SK-N-MC (cell line): Measurements from ENCODE around the gene REV1.

Experiments
- DNase-seq: peaks from one replicate; pipeline ENCODE4 v3.0.0-alpha.2; 2011; ENCODE audit warnings: low read depth, low spot score
- H3K27ac ChIP-seq: fragments of 200-600 bp; sonication (generic); 2 replicates; pipeline ENCODE4 v1.5.1; 2016; ENCODE audit warnings: mixed run types
- H3K36me3 ChIP-seq: fragments of 200-600 bp; sonication (generic); 2 replicates; pipeline ENCODE4 v1.6.1; 2017; ENCODE audit warnings: antibody characterized with exemption, low read length, mixed read lengths; ENCODE audit not compliant: insufficient read depth
- H3K4me3 ChIP-seq: fragments of 200-600 bp; sonication (generic); 2 replicates; pipeline ENCODE4 v1.5.1; 2016
- H3K9ac ChIP-seq: fragments of 200-600 bp; sonication (generic); 2 replicates; pipeline ENCODE4 v1.8.0; 2017; ENCODE audit warnings: mixed run types, mixed read lengths; ENCODE audit not compliant: insufficient read length
- H3K9me3 ChIP-seq: fragments of 200-600 bp; sonication (generic); 2 replicates; pipeline ENCODE4 v1.6.1; 2017; ENCODE audit warnings: low read depth, mild to moderate bottlenecking, antibody characterized with exemption, low read length, moderate library complexity, mixed read lengths
- EZH2 ChIP-seq: fragments of 200-600 bp; sonication (generic); IDR thresholded peaks from one replicate; pipeline ENCODE4 v1.6.1; 2017; ENCODE audit warnings: antibody characterized with exemption
- FOXP2 ChIP-seq: optimal IDR thresholded peaks from 2 replicates; pipeline ENCODE3; 2011; ENCODE audit warnings: mild to moderate bottlenecking, moderate library complexity; ENCODE audit not compliant: insufficient read depth; ENCODE audit errors: extremely low read length, control extremely low read depth
- POLR2AphosphoS5 ChIP-seq: IDR thresholded peaks from 2 replicates; pipeline ENCODE4 v1.6.1; 2012; ENCODE audit warnings: mild to moderate bottlenecking, low read depth, low read length, borderline replicate concordance

The REV1 gene

DNA sequence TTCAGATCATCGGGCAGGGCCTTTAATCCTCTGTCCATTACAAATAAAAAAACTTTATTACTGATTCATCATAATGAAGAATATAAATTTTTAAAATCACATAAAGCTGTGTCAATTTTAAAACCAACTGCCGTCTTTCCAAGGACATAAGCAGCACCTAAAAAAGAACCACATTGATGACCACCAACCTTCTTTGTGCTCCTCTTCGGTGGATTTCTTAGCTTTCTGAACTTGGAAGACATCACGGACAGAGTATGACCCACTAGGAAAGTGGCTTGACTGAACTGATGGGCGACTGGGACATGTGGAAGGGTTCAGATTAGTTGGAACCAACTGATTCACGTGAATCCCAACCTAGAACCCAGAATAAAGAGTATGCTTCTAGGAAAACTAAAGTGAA is 83.7 kb downstream of the REV1 start:
- Histone ChIP-seq H3K9me3 (no peaks in the 10 kb centered on the region), H3K9ac (no peak overlapping the region), H3K4me3 (no peak overlapping the region), H3K27ac (no peak overlapping the region), H3K36me3 (peaks cover 65% of the 10 kb centered on the region)
- TF ChIP-seq EZH2 = no peak
- no peak for TF ChIP-seq POLR2AphosphoS5
- TF ChIP-seq FOXP2 = no peak
- DNase-seq = no peak

GRCh38 chr2:99404797-99405669 is 84.8 kb downstream of the REV1 start:
- no peak overlapping the region for H3K4me3 ChIP-seq
- peaks cover 68% of the 10 kb centered on the region for H3K36me3 ChIP-seq
- no peak for DNase-seq
- no peaks in the 10 kb centered on the region for H3K9me3 ChIP-seq
- no peak for TF ChIP-seq EZH2
- no peak for TF ChIP-seq FOXP2
- TF ChIP-seq POLR2AphosphoS5 = no peak
- no peak overlapping the region for H3K27ac ChIP-seq
- H3K9ac ChIP-seq = no peak overlapping the region

DNA sequence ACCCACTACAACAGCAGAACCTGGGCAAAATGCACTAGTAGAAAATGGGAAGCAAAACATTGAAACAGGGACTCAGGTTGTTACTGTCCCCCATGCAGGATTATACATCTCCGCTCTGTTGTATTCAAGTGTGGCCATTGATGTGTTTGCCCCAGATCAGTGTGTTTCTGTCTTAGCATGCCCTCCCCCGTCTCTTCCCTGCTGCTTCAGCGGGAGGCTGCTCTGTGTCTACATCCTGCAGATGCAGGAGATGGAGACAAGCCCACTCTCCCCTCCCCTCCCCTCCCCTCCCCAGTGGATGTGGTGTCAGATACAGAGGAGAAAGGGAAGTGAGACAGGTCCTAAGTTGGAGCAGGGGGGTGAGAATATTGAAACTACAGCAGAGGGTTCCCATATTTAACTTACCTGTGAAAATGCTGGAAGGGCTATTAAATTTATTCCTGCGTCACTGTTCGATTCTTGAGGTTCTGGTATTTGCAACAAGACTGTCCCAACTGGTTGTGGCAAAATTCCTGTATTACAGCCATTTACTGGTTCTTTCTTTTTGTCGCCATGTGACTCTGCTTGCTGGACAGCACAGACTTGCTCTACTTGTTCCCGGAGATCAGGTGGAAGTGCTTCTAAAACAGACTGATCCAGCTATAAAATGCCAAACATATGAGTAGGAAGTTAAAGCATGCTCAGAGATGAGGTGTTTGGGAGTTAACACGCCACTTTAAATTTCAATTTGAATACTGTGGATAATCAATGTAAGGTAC is 85.6 kb downstream of the REV1 start:
- no peak for DNase-seq
- Histone ChIP-seq H3K9me3 (no peaks in the 10 kb centered on the region), H3K27ac (no peak overlapping the region), H3K9ac (no peak overlapping the region), H3K36me3 (peaks cover 73% of the 10 kb centered on the region), H3K4me3 (no peak overlapping the region)
- no peak for TF ChIP-seq FOXP2
- TF ChIP-seq POLR2AphosphoS5 = no peak
- TF ChIP-seq EZH2 = no peak

DNA sequence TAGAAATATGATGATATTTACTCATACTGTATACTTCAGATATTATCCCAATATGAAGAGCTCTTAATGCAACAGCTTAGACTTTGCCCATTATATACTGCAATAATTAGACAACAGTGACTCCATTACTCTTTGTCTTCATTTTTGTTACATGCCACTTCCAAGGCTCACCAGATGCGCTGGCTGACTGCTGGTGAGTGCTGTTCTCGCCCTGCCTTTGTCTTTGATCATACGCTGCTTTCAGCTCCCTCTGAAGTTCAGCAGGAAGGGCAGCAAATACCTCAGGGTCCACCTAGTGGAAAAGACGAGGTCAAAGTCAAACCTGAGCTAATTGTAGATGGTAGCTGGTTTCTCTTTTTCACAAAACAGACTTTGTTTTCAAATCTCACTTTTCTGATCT is 86.3 kb downstream of the REV1 start:
- DNase-seq = no peak
- H3K4me3 ChIP-seq = no peak overlapping the region
- no peak for TF ChIP-seq FOXP2
- H3K36me3 ChIP-seq = peaks cover 80% of the 10 kb centered on the region
- H3K9ac ChIP-seq = no peak overlapping the region
- H3K9me3 ChIP-seq = no peaks in the 10 kb centered on the region
- no peak overlapping the region for H3K27ac ChIP-seq

GRCh38 chr2:99403084-99403483 is 86.7 kb downstream of the REV1 start:
- Histone ChIP-seq H3K27ac (no peak overlapping the region), H3K36me3 (peaks cover 82% of the 10 kb centered on the region), H3K9me3 (no peaks in the 10 kb centered on the region), H3K4me3 (no peak overlapping the region), H3K9ac (no peak overlapping the region)
- DNase-seq = no peak
- TF ChIP-seq POLR2AphosphoS5 = no peak; the same call in 1 of the 2 replicates
- no peak for TF ChIP-seq EZH2
- TF ChIP-seq FOXP2 = no peak

DNA sequence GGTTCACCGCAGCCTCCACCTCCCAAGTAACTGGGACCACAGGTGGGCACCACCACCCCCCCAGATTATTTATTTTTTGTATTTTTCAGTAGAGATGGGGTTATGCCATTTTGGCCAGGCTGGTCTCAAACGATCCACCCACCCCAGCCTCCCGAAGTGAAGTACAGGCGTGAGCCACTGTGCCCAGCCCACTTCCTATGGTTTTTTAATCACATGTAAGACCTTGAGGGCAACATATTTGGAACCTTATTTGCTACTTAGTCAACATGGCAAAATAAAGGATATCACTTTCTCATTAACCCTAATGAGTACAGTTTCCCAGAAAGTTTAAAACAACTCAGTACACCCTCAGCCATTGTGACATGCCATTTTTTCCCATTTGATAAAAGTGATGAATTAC is 88.0 kb downstream of the REV1 start:
- H3K36me3 ChIP-seq = peaks cover 92% of the 10 kb centered on the region
- H3K9ac ChIP-seq = no peak overlapping the region
- TF ChIP-seq FOXP2 (no peak), POLR2AphosphoS5 (no peak), EZH2 (no peak)

DNA sequence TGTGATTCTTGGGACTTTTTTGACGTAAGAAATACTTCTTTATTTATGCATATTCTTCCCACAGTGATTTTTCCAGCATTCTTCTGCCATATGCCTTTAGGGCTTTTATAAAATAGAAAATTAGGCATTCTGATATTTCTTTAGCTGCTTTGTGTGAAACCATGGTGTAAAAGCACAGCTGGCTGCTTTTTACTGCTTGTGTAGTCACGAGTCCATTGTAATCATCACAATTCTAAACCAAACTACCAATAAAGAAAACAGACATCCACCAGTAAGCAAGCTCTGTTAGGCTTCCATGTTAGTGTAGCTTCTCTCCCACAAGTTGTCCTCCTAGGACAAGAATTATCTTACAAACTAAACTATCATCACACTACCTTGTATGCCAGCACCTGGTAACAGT is 90.0 kb downstream of the REV1 start:
- no peak for DNase-seq
- TF ChIP-seq EZH2 (no peak), POLR2AphosphoS5 (no peak), FOXP2 (no peak)
- H3K27ac ChIP-seq = peak overlapping the region; percentile 84
- no peaks in the 10 kb centered on the region for H3K9me3 ChIP-seq
- H3K9ac ChIP-seq = no peak overlapping the region
- no peak overlapping the region for H3K4me3 ChIP-seq
- peaks cover 94% of the 10 kb centered on the region for H3K36me3 ChIP-seq

More for the DNA sequence above, 88.0 kb downstream of the REV1 start:
- H3K9me3 ChIP-seq = no peaks in the 10 kb centered on the region
- H3K4me3 ChIP-seq = no peak overlapping the region
- no peak overlapping the region for H3K27ac ChIP-seq
- DNase-seq = no peak

- Histone ChIP-seq H3K36me3 (peaks cover 95% of the 10 kb centered on the region), H3K4me3 (no peak overlapping the region), H3K9ac (no peak overlapping the region), H3K9me3 (no peaks in the 10 kb centered on the region), H3K27ac (peak overlapping the region; percentile 84)
- DNase-seq = no peak
- no peak for TF ChIP-seq EZH2
- TF ChIP-seq POLR2AphosphoS5 = no peak
Measured at GRCh38 chr2:99399063-99399462, 90.8 kb downstream of the REV1 start.
